A549 (cell line): ENCODE data around the gene RPL7A.
A peak's percentile ranks its signal among the peaks of the same experiment; 100 is the strongest.

Source experiments
- POLR2A ChIP-seq: IDR thresholded peaks from 2 replicates; pipeline ENCODE4 v1.6.1; 2012; ENCODE audit warnings: mild to moderate bottlenecking, low read length
- SREBF2 ChIP-seq: fragments of 450-650 bp; IDR thresholded peaks from 2 replicates; pipeline ENCODE4 v1.6.1; 2014; ENCODE audit warnings: mild to moderate bottlenecking, moderate library complexity
- TF ChIP-seq, protein P1 (sequence below): fragments of >200 bp; sonication (Bioruptor Twin); formaldehyde crosslinking; IDR thresholded peaks from 3 replicates; pipeline ENCODE4 v1.5.1; 2016
- TF ChIP-seq, protein P2 (sequence below): fragments of 450-650 bp; IDR thresholded peaks from 2 replicates; pipeline ENCODE4 v1.6.1; 2014; ENCODE audit warnings: antibody characterized with exemption

DNA sequence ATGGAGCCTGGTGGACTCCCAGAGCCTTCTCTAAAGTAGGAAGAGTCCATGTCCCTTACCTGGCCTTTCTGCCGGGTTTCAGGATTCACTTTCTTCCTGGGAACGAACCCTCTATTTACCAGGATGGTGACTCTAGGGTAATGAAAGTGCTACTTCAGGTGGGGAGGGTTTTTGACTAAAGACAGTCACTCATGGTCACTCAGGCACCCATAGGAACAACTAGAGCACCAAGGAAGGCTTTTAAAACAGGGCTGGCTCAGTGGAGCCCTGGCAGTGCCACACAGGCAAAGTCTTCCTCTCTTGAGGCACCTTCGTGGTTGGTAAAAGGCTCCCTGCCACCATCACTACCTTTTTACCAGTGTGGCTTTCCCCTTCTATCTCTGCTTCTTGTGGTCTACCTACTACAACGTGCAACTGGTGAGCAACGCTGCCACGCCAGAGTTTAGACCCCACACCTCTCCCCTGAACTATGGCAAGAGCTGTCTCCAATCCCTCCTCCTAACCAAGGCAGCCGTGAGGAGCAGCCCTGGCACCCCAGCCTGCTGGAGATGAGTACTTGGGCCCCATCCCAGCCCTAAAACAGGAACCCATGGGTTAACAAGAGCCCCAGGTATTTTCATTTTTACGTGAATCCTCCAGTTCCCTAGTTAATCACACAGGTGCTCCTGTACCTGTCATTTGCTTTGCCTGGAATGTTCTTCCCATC lies 4.8 kb downstream of the RPL7A start:
- TF ChIP-seq, protein P1, sequence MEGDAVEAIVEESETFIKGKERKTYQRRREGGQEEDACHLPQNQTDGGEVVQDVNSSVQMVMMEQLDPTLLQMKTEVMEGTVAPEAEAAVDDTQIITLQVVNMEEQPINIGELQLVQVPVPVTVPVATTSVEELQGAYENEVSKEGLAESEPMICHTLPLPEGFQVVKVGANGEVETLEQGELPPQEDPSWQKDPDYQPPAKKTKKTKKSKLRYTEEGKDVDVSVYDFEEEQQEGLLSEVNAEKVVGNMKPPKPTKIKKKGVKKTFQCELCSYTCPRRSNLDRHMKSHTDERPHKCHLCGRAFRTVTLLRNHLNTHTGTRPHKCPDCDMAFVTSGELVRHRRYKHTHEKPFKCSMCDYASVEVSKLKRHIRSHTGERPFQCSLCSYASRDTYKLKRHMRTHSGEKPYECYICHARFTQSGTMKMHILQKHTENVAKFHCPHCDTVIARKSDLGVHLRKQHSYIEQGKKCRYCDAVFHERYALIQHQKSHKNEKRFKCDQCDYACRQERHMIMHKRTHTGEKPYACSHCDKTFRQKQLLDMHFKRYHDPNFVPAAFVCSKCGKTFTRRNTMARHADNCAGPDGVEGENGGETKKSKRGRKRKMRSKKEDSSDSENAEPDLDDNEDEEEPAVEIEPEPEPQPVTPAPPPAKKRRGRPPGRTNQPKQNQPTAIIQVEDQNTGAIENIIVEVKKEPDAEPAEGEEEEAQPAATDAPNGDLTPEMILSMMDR, result no peak
- TF ChIP-seq, protein P2, sequence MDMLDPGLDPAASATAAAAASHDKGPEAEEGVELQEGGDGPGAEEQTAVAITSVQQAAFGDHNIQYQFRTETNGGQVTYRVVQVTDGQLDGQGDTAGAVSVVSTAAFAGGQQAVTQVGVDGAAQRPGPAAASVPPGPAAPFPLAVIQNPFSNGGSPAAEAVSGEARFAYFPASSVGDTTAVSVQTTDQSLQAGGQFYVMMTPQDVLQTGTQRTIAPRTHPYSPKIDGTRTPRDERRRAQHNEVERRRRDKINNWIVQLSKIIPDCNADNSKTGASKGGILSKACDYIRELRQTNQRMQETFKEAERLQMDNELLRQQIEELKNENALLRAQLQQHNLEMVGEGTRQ, result no peak
- TF ChIP-seq POLR2A, result peak; percentile 15; the same call in 1 of the 2 replicates
- no peak for TF ChIP-seq SREBF2
